Activated CD4-positive, CD25-positive, alpha-beta regulatory T cell (primary cell): ENCODE data around the gene KCNJ16.

Source experiments
- DNase-seq, 4 experiments: peaks; one replicate each; lab custom pipeline; 2025; lab: John Stamatoyannopoulos, UW

KCNJ16 gene

GRCh38 chr17:70098030-70098429, 23.0 kb downstream of the KCNJ16 start:
- DNase-seq: no peak

GRCh38 chr17:70099294-70099693, 24.3 kb downstream of the KCNJ16 start:
- no peak for DNase-seq

DNA sequence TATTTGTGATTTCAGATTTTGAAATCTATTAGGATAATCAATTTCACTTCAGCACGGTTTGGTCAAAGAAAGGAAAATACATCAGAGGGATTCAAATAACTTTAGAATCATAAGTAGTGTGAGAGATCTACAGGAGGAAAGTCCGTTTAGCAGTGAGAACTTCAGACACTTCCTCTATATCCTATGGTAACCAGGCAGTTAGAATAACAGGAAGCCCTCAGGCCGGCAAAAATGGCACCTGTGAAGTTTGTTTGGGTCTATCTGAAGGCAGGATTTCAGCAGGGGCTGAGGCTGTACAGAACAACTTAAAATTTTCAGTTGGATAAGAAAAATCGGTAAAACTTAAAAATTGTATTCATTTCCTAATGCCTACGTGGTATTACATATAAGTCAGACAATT, 24.9 kb downstream of the KCNJ16 start:
- DNase-seq: no peak

- DNase-seq: no peak
Measured at GRCh38 chr17:70100983-70101382, 26.0 kb downstream of the KCNJ16 start.

DNA sequence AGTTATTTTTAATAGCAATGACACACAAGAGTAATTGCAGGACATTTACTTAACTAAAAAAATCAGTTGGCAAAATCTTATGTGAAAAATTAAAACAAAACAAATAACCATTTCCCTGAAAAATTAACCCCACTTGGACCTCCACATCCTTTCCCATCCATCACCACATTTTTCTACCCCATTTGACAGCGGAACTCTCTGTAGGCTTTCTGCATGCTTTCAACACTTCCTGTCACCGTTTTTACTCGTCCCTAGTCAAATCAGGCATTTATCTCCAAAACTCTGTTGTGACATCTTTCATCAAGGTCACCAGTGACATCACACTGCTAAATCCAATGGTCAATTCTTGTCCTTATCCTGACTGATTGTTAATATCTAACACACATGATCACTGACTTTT, 27.5 kb downstream of the KCNJ16 start:
- DNase-seq: no peak

- no peak for DNase-seq
Measured at GRCh38 chr17:70104791-70105523, 29.9 kb downstream of the KCNJ16 start.

DNA sequence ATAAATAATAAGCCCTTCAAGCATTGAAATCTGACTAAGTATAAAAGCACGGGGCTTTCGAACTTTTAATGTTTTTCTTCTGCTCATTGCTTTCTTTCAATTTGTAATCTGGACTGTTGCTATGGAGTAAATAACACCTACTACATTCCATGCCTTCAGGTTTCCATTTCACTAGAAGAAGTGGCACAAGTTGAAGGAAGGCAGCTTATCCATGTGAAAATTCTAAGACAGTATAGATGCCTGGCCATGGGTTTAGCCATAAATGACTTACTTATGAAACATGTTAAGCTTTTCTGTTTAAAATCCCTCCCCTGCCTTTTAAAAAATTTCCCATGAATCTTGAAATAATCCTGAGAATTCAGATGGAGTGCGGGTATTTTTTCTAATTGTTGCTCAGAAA, 30.6 kb downstream of the KCNJ16 start:
- DNase-seq: no peak

DNA sequence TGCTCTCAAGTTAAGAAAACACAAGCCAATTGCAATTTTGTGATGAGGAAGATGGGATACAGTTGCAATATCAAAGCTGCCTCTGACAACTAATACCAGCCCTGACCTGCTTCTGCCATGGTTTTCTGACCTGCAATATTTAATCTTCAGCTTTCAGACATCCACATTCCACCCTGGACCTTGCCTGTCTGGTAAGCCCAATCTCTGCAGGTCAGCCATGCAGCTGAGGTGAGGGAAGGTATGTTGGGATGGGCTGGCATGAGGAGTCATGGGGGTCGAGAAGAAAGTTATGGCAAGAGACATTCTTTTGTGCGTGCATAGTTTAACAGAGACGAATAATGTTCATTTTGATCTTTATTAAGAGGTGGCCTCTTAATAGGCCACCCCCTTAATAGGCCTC, 31.5 kb downstream of the KCNJ16 start:
- no peak for DNase-seq

- no peak for DNase-seq
Measured at GRCh38 chr17:70107441-70107840, 32.4 kb downstream of the KCNJ16 start.

DNA sequence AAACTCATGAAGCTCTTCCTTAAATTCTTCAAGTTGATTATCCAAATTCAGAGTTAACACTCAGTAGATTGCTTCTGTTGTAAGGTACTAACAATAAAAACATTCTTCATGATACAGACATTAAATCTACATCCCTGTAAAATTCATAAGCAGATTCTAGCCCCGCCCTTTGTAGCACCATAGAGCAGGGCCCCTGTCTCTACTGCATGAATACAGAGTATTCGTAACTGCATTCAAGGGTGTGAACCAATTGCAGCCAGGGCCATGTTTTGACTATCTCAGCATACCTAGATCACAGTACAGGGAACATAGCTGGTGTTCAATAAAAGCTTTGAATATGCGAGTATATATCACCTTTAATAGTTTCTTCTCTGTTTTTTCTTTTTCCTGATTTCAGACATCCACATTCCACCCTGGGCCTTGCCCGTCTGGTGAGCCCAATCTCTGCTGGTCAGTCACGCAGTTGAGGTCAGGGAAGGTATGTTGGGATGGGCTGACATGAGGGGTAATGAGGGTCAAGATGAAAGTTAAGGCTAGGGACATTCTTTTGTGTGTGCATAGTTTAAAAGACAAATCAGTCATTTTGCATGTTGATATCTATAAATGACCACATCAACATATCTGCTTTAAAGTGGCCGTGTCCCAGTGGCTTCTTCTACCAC, 33.0 kb downstream of the KCNJ16 start:
- DNase-seq: no peak

DNA sequence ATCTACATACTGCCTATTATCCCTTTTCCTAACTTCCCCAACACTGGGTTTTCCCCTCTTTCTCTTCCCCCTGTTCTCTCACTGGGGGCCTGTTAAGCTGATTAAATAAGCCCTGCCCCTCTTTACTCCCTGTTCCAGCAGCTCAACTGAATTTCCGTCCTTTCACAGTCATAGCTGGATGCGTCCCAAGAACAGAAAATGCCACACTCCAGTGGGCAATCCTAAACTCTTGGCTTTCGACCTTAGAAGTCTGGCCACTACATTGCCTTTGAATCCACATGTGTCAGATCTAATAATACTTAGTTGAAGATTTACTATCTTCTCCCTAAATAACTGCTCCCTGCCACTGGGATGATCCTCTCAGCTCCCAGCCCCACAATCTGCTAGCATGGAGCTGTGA, 34.5 kb downstream of the KCNJ16 start:
- no peak for DNase-seq

GRCh38 chr17:70110443-70110880, 35.4 kb downstream of the KCNJ16 start:
- DNase-seq: no peak

GRCh38 chr17:70111201-70111600, 36.2 kb downstream of the KCNJ16 start:
- no peak for DNase-seq

DNA sequence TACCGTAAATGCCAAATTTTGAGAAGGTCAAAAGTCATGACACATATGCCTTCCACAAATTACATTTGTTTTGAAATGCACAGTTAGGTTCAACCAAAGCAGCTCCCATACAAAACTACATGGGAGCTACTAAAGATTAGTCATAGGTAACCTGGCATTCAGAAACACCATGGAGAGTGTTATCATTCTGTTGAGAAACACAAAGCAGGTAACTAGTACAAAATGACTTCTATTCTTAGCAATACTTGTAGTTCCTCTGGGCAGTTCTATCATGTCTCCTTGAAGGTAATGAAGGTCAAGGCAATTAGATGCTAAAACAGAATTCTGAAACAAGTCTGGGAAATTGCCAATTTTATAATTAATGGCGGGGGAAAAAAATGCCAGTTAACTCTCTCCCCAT, 39.4 kb downstream of the KCNJ16 start:
- no peak for DNase-seq

DNA sequence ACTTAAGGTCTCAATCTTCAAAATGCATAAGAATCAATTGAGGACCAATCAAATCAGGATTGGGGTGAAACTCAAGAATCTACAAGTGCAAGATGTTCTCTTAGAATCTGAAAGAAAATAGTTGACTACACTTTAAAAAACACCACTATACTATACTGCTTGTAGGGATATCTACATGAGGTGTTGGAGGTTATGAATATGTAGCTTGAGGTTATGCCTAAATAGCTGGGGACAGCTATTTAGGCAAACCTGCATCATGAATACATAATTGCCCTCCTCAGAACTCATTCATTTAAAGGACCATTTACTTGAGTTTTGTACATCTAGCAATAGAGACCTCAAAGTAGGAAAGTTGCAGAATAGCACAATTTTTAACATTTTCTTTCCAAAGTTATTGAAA, 40.1 kb downstream of the KCNJ16 start:
- DNase-seq: no peak

DNA sequence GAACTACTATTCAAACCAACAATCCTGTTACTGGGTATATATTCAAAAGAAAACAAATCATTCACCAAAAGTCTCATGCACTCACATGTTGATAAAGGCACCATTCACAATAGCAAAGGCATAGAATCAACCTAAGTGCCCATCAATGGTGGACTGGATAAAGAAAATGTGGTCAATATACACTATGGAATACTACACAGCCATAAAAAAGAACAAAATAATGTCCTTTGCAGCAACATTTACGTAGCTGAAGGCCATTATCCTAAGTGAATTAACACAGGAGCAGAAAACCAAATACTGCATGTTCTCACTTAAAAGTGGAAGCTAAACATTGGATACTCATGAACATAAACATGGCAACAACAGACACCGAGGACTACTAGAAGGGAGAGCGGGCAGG, 41.9 kb downstream of the KCNJ16 start:
- DNase-seq: no peak

DNA sequence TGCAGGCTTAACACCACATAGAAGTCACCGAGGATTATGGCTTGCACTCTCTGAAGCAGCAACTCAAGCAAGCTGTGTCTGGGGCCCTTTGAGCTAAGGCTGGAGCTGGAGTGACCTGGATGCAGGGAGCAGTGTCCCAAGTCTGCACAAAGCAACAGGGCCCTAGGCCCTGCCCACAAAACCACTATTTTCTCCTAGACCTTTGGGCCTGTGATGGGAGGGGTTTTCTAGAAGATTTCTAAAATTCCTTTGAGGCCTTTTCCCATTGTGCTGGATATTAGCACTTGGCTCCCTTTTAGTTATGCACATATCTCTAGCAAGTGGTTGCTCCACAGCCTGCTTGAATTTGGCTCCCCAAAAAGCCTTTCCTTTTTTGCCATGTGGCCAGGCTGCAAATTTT, 44.5 kb downstream of the KCNJ16 start:
- no peak for DNase-seq

DNA sequence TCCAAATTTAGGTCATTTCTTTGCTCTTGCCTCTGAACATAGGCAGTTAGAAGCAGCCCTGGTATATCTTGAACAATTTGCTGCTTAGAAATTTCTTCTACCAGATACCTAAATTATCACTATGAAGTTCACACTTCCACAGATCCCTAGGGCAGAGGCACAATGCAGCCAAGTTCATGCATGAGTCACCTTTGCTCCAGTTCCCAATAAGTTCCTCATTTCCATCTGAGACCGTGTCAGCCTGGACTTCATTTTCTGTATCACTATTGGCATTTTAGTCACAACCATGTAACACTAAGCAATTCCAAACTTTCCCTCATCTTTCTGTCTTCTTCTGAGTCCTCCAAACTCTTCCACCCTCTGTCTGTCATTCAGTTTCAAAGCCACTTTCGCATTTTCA, 45.0 kb downstream of the KCNJ16 start:
- no peak for DNase-seq

DNA sequence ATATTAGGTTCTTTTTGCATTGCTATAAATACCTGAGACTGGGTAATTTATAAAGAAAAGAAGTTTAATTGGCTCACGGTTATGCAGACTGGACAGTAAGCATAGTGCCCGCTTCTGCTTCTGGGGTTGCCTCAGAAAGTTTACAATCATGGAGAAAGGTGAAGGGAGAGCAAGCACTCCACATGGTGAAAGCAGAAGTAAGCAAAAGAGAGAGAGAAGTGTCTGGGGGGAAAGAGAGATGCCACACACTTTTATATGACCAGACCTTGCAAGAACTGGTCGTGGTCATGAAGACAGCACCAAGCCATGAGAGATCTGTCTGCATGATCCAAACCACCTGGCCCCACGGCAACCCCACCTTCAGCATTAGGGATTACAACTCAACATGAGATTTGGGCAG, 45.4 kb downstream of the KCNJ16 start:
- no peak for DNase-seq

DNA sequence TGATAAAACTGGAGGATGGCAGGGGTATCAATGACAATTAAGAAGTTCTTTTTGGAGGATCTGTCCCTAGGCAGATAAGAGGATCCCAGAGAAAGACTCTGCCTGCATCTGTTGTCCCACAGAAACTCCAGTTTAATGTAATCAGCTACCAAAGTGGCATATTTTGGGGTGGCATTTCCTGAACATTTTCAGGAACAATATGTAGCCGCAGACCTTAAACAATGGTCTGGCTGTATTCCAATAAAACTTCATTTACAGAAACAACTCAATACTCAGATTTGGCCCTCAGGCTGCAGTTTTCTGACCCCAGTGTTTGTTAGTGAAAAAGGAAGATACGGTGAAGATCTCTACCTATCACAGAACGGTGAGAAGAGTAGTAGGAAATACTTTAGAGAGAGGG, 46.1 kb downstream of the KCNJ16 start:
- no peak for DNase-seq

DNA sequence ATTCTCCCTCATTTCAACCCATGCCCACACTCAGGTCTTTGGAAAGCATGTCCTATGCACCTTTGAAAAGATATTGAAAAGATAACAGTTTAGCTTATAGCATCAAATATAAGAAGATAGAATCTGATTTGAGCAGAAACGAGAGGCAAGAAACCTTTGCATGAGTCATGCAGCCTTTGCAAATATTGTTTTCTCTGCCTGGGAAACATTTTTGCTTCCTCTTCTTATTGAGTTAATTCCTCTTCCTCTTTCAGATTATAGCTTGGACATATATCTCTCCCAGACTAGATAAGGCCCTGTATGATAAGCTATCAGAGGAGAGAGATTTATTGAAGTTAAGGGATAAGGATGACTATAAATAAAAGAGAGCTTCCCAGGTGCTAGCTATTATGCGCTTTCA, 48.2 kb downstream of the KCNJ16 start:
- no peak for DNase-seq

DNA sequence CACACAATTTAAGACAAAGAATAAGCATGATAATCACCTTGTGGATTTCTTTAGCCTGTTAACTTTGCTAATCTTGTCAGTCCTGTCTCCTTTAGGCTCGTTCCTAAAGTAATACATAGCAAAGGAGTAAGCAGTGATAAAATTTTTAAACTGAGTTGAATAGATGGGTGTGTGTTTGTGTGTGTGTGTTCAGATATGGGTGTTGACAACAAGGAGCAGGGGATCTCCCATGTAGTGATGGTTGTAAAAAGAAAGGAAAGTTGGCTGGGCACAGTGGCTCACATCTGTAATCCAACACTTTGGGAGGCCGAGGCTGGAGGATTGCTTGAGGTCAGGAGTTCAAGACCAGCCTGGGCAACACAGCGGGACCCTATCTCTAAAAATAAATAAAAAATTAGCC, 49.7 kb downstream of the KCNJ16 start:
- no peak for DNase-seq

DNA sequence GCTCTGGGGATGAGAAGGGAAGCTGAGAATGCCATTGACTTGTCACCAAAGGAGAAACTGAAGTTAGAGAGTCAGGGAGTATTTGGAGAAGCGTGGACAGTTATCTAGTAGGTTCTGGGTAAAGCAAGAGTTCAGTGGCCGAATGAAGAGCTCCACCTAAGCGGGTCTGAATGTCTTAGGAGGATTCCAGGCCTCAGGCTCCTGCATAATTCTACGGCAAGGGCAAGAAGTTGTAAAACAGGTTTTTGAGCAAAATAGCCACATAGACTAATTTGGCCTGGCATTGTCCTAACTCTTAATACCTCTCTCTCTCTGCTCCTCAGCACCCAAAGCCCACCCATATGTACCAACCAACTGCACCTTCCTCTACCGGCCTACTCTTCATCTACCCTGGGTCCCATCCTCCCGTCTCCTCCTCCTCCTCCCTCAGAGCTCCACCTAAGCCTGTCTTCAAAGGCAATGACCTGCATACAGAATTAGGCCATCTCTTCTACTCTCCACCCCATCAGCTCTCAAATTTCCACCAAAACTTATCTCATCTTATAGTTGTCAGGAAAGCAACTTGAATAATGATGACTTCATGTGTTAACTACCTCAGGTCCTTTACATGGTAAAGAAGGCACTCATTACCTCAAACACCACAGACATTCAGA, 52.3 kb downstream of the KCNJ16 start:
- no peak for DNase-seq
